ENCODE results near the gene BIRC6. TPM values are rescaled to one million over a fixed set of nuclear protein-coding genes. Genes with fewer than 3 reads are reported as not detected.
A peak's percentile ranks its signal among the peaks of the same experiment; 100 is the strongest.

BIRC6 gene
- total RNA-seq, 2 experiments from 2014 or later: 81.2 to 125 TPM

DNA sequence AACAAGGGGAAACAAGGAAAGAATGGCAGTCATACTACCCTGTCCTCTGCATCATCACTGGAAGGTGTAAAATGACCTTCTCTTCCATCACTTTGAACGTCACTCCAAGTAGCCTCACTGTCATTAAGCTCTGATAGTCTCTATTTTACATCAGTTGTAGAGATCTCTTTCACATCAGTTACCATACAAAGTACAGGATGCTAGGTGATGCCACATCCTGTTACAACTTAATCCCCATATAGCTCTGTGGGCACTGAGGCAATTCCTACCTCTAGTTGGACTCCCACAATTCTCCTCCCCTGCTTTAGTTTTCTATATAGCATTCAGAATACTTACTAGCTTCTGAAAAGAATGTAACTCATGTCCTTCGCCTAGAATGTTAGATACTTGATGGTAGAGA, 215.9 kb downstream of the BIRC6 start:
- TF ChIP-seq CTCF (conservative IDR thresholded peaks at IDR 0.05; ENCODE audit: low read length): no peak
- no peak for TF ChIP-seq EZH2phosphoT487 (IDR thresholded peaks at IDR 0.05; ENCODE audit: borderline replicate concordance, low read depth, low read length)
- CTCF ChIA-PET (ENCODE audit: unreplicated experiment): no interaction called here
- Histone ChIP-seq H3K4me2 (ENCODE audit: low read length) (peak overlapping the region; percentile 39), H3K4me1 (ENCODE audit: insufficient read depth, low read length, poor library complexity, severe bottlenecking) (peaks cover 16% of the 10 kb centered on the region), H4K20me1 (ENCODE audit: insufficient read depth, low read length) (no peaks in the 10 kb centered on the region), H3K36me3 (ENCODE audit: insufficient read depth, low read length) (peaks cover 56% of the 10 kb centered on the region), H2AFZ (ENCODE audit: low read length) (no peak overlapping the region), H3K9me3 (ENCODE audit: low read length) (no peaks in the 10 kb centered on the region; the same call in 1 of the 2 replicates), H3K9me2 (ENCODE audit: insufficient read depth, low read length) (no peaks in the 10 kb centered on the region), H3K4me3 (ENCODE audit: low read depth, low read length, poor library complexity, severe bottlenecking) (peak overlapping the region; percentile 15), H3K27ac (ENCODE audit: low read depth, low read length, poor library complexity, severe bottlenecking) (peak overlapping the region; percentile 8), H3K79me2 (ENCODE audit: insufficient read depth, low read depth, low read length) (peaks cover 5% of the 10 kb centered on the region; the same call in 1 of the 2 replicates)
- DNase-seq (ENCODE audit: low spot score): peak; percentile 56
- BruUV-seq (replicated peaks): no TSS peak
- POLR2A ChIA-PET: interaction anchor here (0.5 to 0.9 kb wide), 4 partner anchors 15 to 168 kb away, joined by 3 to 5 read pairs (median 4); no protein-coding TSS in a partner anchor
- intact Hi-C loops (cut with micrococcal nuclease; ENCODE audit: unreplicated experiment): no loop called here

DNA sequence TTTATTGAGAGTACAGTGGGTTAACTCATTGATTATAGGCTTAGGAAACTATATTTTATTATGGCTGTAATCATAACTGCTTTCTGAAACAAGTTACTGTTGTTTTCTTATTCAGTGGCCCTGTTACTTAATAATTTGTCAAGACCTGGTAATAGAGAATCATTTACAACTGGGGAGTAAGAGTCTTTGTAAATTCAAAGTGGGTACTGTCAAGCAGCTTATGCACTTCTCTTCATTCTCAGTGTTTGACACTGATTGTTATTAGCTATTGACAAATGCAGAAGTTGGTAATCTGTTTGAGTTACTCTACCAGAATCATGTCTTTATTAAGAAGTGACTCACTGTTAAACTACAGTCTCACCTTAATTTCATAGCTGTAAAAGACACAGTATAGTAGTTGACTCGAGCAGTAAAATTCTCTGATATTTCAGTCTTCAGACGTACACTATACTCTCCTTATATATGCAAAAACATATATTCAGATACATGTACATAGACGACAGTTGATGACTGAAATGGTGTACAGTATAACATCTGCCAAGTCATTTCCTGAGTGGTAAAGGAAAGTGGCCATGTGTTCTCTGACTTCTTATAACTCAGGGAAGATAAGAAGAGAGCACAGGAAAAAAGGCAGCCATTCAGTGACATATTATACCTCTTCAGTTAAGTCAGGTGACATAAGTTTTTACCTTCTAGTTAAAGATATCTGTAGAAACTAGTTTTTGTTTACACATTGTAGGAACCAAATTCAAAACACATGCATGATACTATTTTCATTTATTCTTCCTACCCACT, 235.0 kb downstream of the BIRC6 start:
- Histone ChIP-seq H3K9me3 (ENCODE audit: low read length) (no peaks in the 10 kb centered on the region), H2AFZ (ENCODE audit: low read length) (no peak overlapping the region), H3K79me2 (ENCODE audit: insufficient read depth, low read depth, low read length) (no peaks in the 10 kb centered on the region), H3K9me2 (ENCODE audit: insufficient read depth, low read length) (no peaks in the 10 kb centered on the region), H3K4me1 (ENCODE audit: insufficient read depth, low read length, poor library complexity, severe bottlenecking) (peaks cover 15% of the 10 kb centered on the region), H3K4me3 (ENCODE audit: low read depth, low read length, poor library complexity, severe bottlenecking) (no peak overlapping the region), H3K4me2 (ENCODE audit: low read length) (no peak overlapping the region; the same call in 1 of the 2 replicates), H3K27ac (ENCODE audit: low read depth, low read length, poor library complexity, severe bottlenecking) (peak overlapping the region; percentile 11), H4K20me1 (ENCODE audit: insufficient read depth, low read length) (no peaks in the 10 kb centered on the region), H3K36me3 (ENCODE audit: insufficient read depth, low read length) (peaks cover 33% of the 10 kb centered on the region)
- POLR2A ChIA-PET: interaction anchor here (0.5 to 2.2 kb wide), 5 partner anchors 14 to 655 kb away, joined by 3 to 8 read pairs (median 3); no protein-coding TSS in a partner anchor
- TF ChIP-seq EZH2phosphoT487 (IDR thresholded peaks at IDR 0.05; ENCODE audit: borderline replicate concordance, low read depth, low read length) (no peak), CTCF (conservative IDR thresholded peaks at IDR 0.05; ENCODE audit: low read length) (no peak)
- CTCF ChIA-PET (ENCODE audit: unreplicated experiment): no interaction called here
- DNase-seq (ENCODE audit: low spot score): peak; percentile 40
- no TSS peak for BruUV-seq (replicated peaks)
- intact Hi-C loops (cut with micrococcal nuclease; ENCODE audit: unreplicated experiment): no loop called here

DNA sequence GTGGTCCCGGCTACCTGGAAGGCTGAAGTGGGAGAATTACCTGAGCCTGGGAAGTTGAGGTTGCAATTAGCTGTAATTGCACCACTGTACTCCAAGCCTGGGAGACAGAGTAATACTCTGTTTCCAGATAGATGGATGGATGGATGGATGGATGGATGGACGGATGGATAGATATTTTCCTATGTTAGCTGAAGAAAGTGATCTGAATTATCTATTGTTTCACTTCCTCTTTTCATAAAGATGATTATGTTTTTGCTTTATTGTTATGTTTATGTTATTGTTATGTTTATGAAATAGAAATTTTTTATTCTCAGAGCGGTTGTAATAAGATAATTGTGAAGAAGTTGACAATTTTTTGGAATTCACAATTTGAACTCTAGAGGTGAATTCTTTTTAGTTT, 237.8 kb downstream of the BIRC6 start:
- H3K36me3 ChIP-seq (ENCODE audit: insufficient read depth, low read length): peaks cover 58% of the 10 kb centered on the region
- H2AFZ ChIP-seq (ENCODE audit: low read length): no peak overlapping the region
- H3K4me1 ChIP-seq (ENCODE audit: insufficient read depth, low read length, poor library complexity, severe bottlenecking): peaks cover 15% of the 10 kb centered on the region
- no peak overlapping the region for H3K27ac ChIP-seq (ENCODE audit: low read depth, low read length, poor library complexity, severe bottlenecking)
- H4K20me1 ChIP-seq (ENCODE audit: insufficient read depth, low read length): no peaks in the 10 kb centered on the region
- no TSS peak for BruUV-seq (replicated peaks)
- no peaks in the 10 kb centered on the region for H3K9me2 ChIP-seq (ENCODE audit: insufficient read depth, low read length)
- no peaks in the 10 kb centered on the region for H3K79me2 ChIP-seq (ENCODE audit: insufficient read depth, low read depth, low read length)
- H3K9me3 ChIP-seq (ENCODE audit: low read length): no peaks in the 10 kb centered on the region
- DNase-seq (ENCODE audit: low spot score): no peak
- ChIA-PET POLR2A (interaction anchor here (0.6 kb wide), 1 partner anchor 558 kb away, joined by 4 read pairs; no protein-coding TSS in a partner anchor), CTCF (ENCODE audit: unreplicated experiment) (no interaction called here)
- no peak overlapping the region for H3K4me2 ChIP-seq (ENCODE audit: low read length)
- no peak overlapping the region for H3K4me3 ChIP-seq (ENCODE audit: low read depth, low read length, poor library complexity, severe bottlenecking)
- TF ChIP-seq CTCF (conservative IDR thresholded peaks at IDR 0.05; ENCODE audit: low read length) (no peak), EZH2phosphoT487 (IDR thresholded peaks at IDR 0.05; ENCODE audit: borderline replicate concordance, low read depth, low read length) (no peak)
- intact Hi-C loops (cut with micrococcal nuclease; ENCODE audit: unreplicated experiment): no loop called here
